HepG2 (cell line): ENCODE results near the gene CCDC88A. TPM values are rescaled to one million over a fixed set of nuclear protein-coding genes. Genes with fewer than 3 reads are reported as not detected.

ENCODE experiments used
- ATAC-seq: fragments of 200-7000 bp; cut with Tn5 transposase; 3 replicates; pipeline ENCODE4 v1.9.1; 2020; ENCODE audit warnings: mild to moderate bottlenecking, moderate library complexity
- BruUV-seq: library from RNA; stranded (reverse); fragments of 400-500 nt; replicated peaks from 2 replicates; lab custom pipeline; 2021; lab: Mats Ljungman, UMichigan
- CTCF ChIA-PET: fragments of 300-600 bp; formaldehyde crosslinking; extraction: SDS; loops from one replicate; lab custom pipeline; 2021; ENCODE audit warnings: low total read pairs, inconsistent platforms, low intra/inter-chr PET ratio; lab: Yijun Ruan, JAX
- POLR2A ChIA-PET: fragments of 350-600 bp; sonication (Branson Sonifier 250); formaldehyde crosslinking; loops from one replicate; lab custom pipeline; 2020; ENCODE audit warnings: antibody characterized with exemption, inconsistent platforms; lab: Yijun Ruan, JAX
- DNase-seq: peaks from one replicate; pipeline ENCODE4 v3.0.0-alpha.2; 2015; ENCODE audit warnings: low spot score
- FAIRE-seq: peaks from 3 replicates; lab custom pipeline; 2011; peaks lifted over from hg19 to GRCh38; lab: Jason Lieb, UNC
- H2AFZ ChIP-seq: one replicate; pipeline ENCODE4 v1.6.1; 2011; ENCODE audit warnings: low read length, inconsistent platforms
- H3K27ac ChIP-seq: fragments of 300-600 bp; 3 replicates; pipeline ENCODE4 v1.8.0; 2011; ENCODE audit warnings: mixed run types, mild to moderate bottlenecking, mixed read lengths, low read length, inconsistent platforms; ENCODE audit not compliant: insufficient read depth; ENCODE audit errors: extremely low read length
- H3K27me3 ChIP-seq, 2 experiments: fragments of 200-600 bp in 1 of 2; 2 replicates in 1 of 2; 3 replicates in 1 of 2; pipeline versions ENCODE4 v1.6.0 to v1.8.0; 2011; ENCODE audit warnings: low read length in 2 of 2, mild to moderate bottlenecking in 2 of 2, moderate library complexity in 2 of 2, inconsistent platforms in 1 of 2; ENCODE audit not compliant: insufficient read depth in 2 of 2, control insufficient read depth in 1 of 2
- H3K36me3 ChIP-seq, 2 experiments: fragments of 200-600 bp in 1 of 2; replicated peaks in 1 of 2; 2 replicates in 1 of 2; 3 replicates in 1 of 2; pipeline versions ENCODE4 v1.5.1 to v1.8.0; 2011; ENCODE audit warnings: low read length in 2 of 2, inconsistent platforms in 1 of 2; ENCODE audit not compliant: insufficient read depth in 2 of 2, control insufficient read depth in 1 of 2
- H3K4me1 ChIP-seq: 2 replicates; pipeline ENCODE4 v1.5.1; 2012; ENCODE audit warnings: low read length, inconsistent platforms; ENCODE audit not compliant: insufficient read depth
- H3K4me2 ChIP-seq: 2 replicates; pipeline ENCODE4 v1.6.0; 2011; ENCODE audit warnings: low read depth, low read length, inconsistent platforms
- H3K4me3 ChIP-seq, 3 experiments: fragments of 200-600 bp in 1 of 3; sonication (generic), shearing (Covaris generic) in 1 of 3; replicated peaks in 1 of 3; 2 replicates each; pipeline ENCODE4 v1.5.1; 2011 to 2016; ENCODE audit warnings: low read length in 3 of 3, inconsistent platforms in 2 of 3, low read depth in 2 of 3, mild to moderate bottlenecking in 2 of 3, control low read depth in 1 of 3, mixed read lengths in 1 of 3; ENCODE audit not compliant: insufficient read depth in 1 of 3
- H3K79me2 ChIP-seq: one replicate; pipeline ENCODE4 v1.6.1; 2011; ENCODE audit warnings: low read length, inconsistent platforms; ENCODE audit not compliant: insufficient read depth
- H3K9ac ChIP-seq: 2 replicates; pipeline ENCODE4 v1.6.0; 2011; ENCODE audit warnings: mild to moderate bottlenecking, low read depth, low read length, inconsistent platforms; ENCODE audit not compliant: insufficient read depth
- H3K9me3 ChIP-seq: 2 replicates; pipeline ENCODE4 v1.5.1; 2012; ENCODE audit warnings: mild to moderate bottlenecking, low read length
- H4K20me1 ChIP-seq: 2 replicates; pipeline ENCODE4 v1.6.0; 2011; ENCODE audit warnings: inconsistent platforms, mild to moderate bottlenecking, low read length, moderate library complexity; ENCODE audit not compliant: insufficient read depth
- ASH2L ChIP-seq: fragments of 300-600, 200-600 bp; sonication (generic); IDR thresholded peaks from 2 replicates; pipeline ENCODE4 v1.7.0; 2017; ENCODE audit warnings: low read depth, mild to moderate bottlenecking, moderate library complexity, mixed read lengths, low read length; ENCODE audit not compliant: insufficient read length
- CREB1 ChIP-seq, 2 experiments: fragments of 450-650 bp in 1 of 2; IDR thresholded peaks; 2 replicates each; pipeline ENCODE4 v1.6.1; 2016 to 2017; ENCODE audit warnings: control low read depth in 1 of 2, mild to moderate bottlenecking in 1 of 2, missing compliant biosample characterization in 1 of 2, missing genetic modification characterization in 1 of 2
- DNMT1 ChIP-seq: sonication (generic); formaldehyde crosslinking; IDR thresholded peaks from 2 replicates; pipeline ENCODE4 v1.5.1; 2020; ENCODE audit warnings: mild to moderate bottlenecking, missing genetic modification reagents
- JDP2 ChIP-seq: sonication (generic); formaldehyde crosslinking; IDR thresholded peaks from 2 replicates; pipeline ENCODE4 v1.8.1; 2022; ENCODE audit warnings: missing genetic modification reagents, borderline replicate concordance
- KLF11 ChIP-seq: IDR thresholded peaks from 2 replicates; pipeline ENCODE4 v1.6.1; 2016; ENCODE audit warnings: missing compliant biosample characterization
- MXI1 ChIP-seq: IDR thresholded peaks from 3 replicates; pipeline ENCODE4 v1.6.1; 2012; ENCODE audit warnings: low read depth, low read length, inconsistent platforms, borderline replicate concordance
- NFYB ChIP-seq: sonication (generic); formaldehyde crosslinking; IDR thresholded peaks from 2 replicates; pipeline ENCODE4 v1.4.0; 2020; ENCODE audit warnings: missing genetic modification reagents
- PCBP1 ChIP-seq: fragments of 200-400 bp; formaldehyde crosslinking; IDR thresholded peaks from 2 replicates; pipeline ENCODE4 v1.6.1; 2017; ENCODE audit warnings: mild to moderate bottlenecking, low read depth, low read length, borderline replicate concordance
- RXRA ChIP-seq: sonication (generic); formaldehyde crosslinking; IDR thresholded peaks from 2 replicates; pipeline ENCODE4 v1.5.1; 2020; ENCODE audit warnings: missing genetic modification reagents
- STAT5B ChIP-seq: sonication (generic); formaldehyde crosslinking; IDR thresholded peaks from 2 replicates; pipeline ENCODE4 v1.4.0; 2020; ENCODE audit warnings: missing genetic modification reagents
- WIZ ChIP-seq: sonication (generic); formaldehyde crosslinking; IDR thresholded peaks from 2 replicates; pipeline ENCODE4 v1.5.1; 2020; ENCODE audit warnings: mild to moderate bottlenecking, missing genetic modification reagents
- ZFP37 ChIP-seq: sonication (generic); formaldehyde crosslinking; IDR thresholded peaks from 2 replicates; pipeline ENCODE4 v1.4.0; 2020; ENCODE audit warnings: missing genetic modification reagents, borderline replicate concordance
- ZMYM2 ChIP-seq: sonication (generic); formaldehyde crosslinking; IDR thresholded peaks from 2 replicates; pipeline ENCODE4 v1.8.0; 2022; ENCODE audit warnings: mild to moderate bottlenecking, missing genetic modification reagents
- ZNF446 ChIP-seq: sonication (generic); formaldehyde crosslinking; IDR thresholded peaks from 2 replicates; pipeline ENCODE4 v1.5.0; 2020; ENCODE audit warnings: mild to moderate bottlenecking, missing genetic modification reagents
- ZNF75D ChIP-seq: sonication (generic); formaldehyde crosslinking; IDR thresholded peaks from 2 replicates; pipeline ENCODE4 v1.8.1; 2023; ENCODE audit warnings: missing genetic modification reagents, mild to moderate bottlenecking, borderline replicate concordance
- WGBS: methylation state at CpG from one replicate; pipeline ENCODE4 v1.1.6; 2017; ENCODE audit warnings: low lambda C conversion rate; 5-methylcytosine and 5-hydroxymethylcytosine counted together
- in situ Hi-C: cut with HindIII; loops from 2 replicates; pipeline ENCODE4 v1.10.0; 2017; ENCODE audit warnings: low pct_unique_long_range_greater_than_20kb; ENCODE audit not compliant: extremely low pct_ligation_motif_present
- intact Hi-C: fragments of 100-400 bp; cut with micrococcal nuclease; formaldehyde crosslinking; loops from one replicate; pipeline ENCODE4 v1.10.0; 2022; ENCODE audit not compliant: unreplicated experiment
- polyA plus RNA-seq, 8 experiments: library from polyadenylated mRNA; depleted of rRNA in 3 of 8; stranded (reverse) in 7 of 8; unstranded in 1 of 8; fragments of >200 nt; fragmentation: Illumina TruSeq in 4 of 8; extraction: Trizol in 4 of 8; gene quantifications; 2 replicates each; pipeline versions ENCODE4 v1.2.1 to v1.2.3, GENCODE V29; 2011 to 2016; ENCODE audit warnings: low read depth in 4 of 8, missing spikeins in 1 of 8, mixed read lengths in 1 of 8; ENCODE audit not compliant: insufficient read depth in 1 of 8
- total RNA-seq, 5 experiments: library from RNA; depleted of rRNA; stranded (reverse); fragments of >200 nt; fragmentation: Illumina TruSeq; extraction: Trizol; gene quantifications; 2 replicates each; pipeline ENCODE4 v1.2.3, GENCODE V29; 2016; ENCODE audit warnings: low read depth in 1 of 5
- TF ChIP-seq, protein P1 (sequence below): sonication (generic); formaldehyde crosslinking; IDR thresholded peaks from 2 replicates; pipeline ENCODE4 v1.4.0; 2020; ENCODE audit warnings: missing genetic modification reagents, mild to moderate bottlenecking, borderline replicate concordance
- TF ChIP-seq, protein P2 (sequence below): sonication (generic); formaldehyde crosslinking; IDR thresholded peaks from 2 replicates; pipeline ENCODE4 v1.5.0; 2020; ENCODE audit warnings: missing genetic modification reagents, mild to moderate bottlenecking, borderline replicate concordance
- TF ChIP-seq, protein P3 (sequence below): sonication (generic); formaldehyde crosslinking; IDR thresholded peaks from 2 replicates; pipeline ENCODE4 v1.5.1; 2020; ENCODE audit warnings: missing genetic modification reagents, mild to moderate bottlenecking, borderline replicate concordance

Gene CCDC88A
- total and polyA plus RNA-seq, 2 of the 13 experiments (the other 11 are each of a cell fraction or from before 2014, with no cell fraction given), result 43.2 to 84.1 TPM

DNA sequence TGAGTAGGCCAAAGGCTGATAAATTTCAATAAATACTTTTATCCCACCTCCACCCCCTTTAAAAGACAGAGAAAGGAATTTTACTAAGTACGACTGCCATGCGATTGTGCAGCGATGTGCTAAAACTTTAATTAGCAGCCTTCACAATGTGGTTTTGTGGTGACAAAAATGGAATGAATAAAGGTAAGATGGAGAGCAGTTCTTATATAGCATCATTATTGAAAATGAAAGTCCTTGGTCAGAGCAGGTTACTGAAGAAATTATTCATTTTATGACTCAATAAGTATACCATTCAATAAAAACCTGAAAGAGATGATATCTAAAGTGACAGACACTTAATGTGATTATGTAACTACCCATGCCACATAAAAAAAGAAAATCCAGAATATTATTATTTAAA, 117.4 kb downstream of the CCDC88A start:
- in situ Hi-C loops, result no loop called here

More for the DNA sequence above, 117.4 kb downstream of the CCDC88A start:
- H2AFZ ChIP-seq, result no peak overlapping the region
- ATAC-seq, result no peak
- no peaks in the 10 kb centered on the region for H3K27me3 ChIP-seq
- FAIRE-seq, result no peak
- H3K36me3 ChIP-seq, result peaks cover 7 to 38% of the 10 kb centered on the region in 2 experiments
- H3K4me3 ChIP-seq, result no peak overlapping the region
- intact Hi-C loops, result no loop called here
- no peak overlapping the region for H3K27ac ChIP-seq
- H4K20me1 ChIP-seq, result no peaks in the 10 kb centered on the region
- TF ChIP-seq, protein P1, sequence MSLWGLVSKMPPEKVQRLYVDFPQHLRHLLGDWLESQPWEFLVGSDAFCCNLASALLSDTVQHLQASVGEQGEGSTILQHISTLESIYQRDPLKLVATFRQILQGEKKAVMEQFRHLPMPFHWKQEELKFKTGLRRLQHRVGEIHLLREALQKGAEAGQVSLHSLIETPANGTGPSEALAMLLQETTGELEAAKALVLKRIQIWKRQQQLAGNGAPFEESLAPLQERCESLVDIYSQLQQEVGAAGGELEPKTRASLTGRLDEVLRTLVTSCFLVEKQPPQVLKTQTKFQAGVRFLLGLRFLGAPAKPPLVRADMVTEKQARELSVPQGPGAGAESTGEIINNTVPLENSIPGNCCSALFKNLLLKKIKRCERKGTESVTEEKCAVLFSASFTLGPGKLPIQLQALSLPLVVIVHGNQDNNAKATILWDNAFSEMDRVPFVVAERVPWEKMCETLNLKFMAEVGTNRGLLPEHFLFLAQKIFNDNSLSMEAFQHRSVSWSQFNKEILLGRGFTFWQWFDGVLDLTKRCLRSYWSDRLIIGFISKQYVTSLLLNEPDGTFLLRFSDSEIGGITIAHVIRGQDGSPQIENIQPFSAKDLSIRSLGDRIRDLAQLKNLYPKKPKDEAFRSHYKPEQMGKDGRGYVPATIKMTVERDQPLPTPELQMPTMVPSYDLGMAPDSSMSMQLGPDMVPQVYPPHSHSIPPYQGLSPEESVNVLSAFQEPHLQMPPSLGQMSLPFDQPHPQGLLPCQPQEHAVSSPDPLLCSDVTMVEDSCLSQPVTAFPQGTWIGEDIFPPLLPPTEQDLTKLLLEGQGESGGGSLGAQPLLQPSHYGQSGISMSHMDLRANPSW (CRISPR knock-in tag), result no peak
- no peak for TF ChIP-seq NFYB (CRISPR knock-in tag)
- TF ChIP-seq ASH2L, result no peak
- no peak for TF ChIP-seq RXRA (CRISPR knock-in tag)
- no peak for TF ChIP-seq JDP2 (CRISPR knock-in tag)
- TF ChIP-seq KLF11 (CRISPR knock-in tag), result no peak
- TF ChIP-seq ZFP37, result no peak
- no peak for TF ChIP-seq ZNF75D
- TF ChIP-seq WIZ, result no peak
- no peak for TF ChIP-seq CREB1 (IDR thresholded peaks at IDR 0.05)
- no peak for TF ChIP-seq CREB1 (CRISPR knock-in tag; IDR thresholded peaks at IDR 0.05)
- TF ChIP-seq, protein P2, sequence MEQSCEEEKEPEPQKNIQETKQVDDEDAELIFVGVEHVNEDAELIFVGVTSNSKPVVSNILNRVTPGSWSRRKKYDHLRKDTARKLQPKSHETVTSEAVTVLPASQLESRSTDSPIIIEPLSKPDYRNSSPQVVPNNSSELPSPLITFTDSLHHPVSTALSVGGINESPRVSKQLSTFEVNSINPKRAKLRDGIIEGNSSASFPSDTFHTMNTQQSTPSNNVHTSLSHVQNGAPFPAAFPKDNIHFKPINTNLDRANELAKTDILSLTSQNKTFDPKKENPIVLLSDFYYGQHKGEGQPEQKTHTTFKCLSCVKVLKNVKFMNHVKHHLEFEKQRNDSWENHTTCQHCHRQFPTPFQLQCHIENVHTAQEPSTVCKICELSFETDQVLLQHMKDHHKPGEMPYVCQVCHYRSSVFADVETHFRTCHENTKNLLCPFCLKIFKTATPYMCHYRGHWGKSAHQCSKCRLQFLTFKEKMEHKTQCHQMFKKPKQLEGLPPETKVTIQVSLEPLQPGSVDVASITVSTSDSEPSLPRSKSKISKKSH (CRISPR knock-in tag), result no peak
- no peak for TF ChIP-seq ZNF446
- TF ChIP-seq STAT5B (CRISPR knock-in tag), result no peak
- no peak for TF ChIP-seq MXI1
- no peak for TF ChIP-seq PCBP1
- TF ChIP-seq ZMYM2 (CRISPR knock-in tag), result no peak
- TF ChIP-seq, protein P3, sequence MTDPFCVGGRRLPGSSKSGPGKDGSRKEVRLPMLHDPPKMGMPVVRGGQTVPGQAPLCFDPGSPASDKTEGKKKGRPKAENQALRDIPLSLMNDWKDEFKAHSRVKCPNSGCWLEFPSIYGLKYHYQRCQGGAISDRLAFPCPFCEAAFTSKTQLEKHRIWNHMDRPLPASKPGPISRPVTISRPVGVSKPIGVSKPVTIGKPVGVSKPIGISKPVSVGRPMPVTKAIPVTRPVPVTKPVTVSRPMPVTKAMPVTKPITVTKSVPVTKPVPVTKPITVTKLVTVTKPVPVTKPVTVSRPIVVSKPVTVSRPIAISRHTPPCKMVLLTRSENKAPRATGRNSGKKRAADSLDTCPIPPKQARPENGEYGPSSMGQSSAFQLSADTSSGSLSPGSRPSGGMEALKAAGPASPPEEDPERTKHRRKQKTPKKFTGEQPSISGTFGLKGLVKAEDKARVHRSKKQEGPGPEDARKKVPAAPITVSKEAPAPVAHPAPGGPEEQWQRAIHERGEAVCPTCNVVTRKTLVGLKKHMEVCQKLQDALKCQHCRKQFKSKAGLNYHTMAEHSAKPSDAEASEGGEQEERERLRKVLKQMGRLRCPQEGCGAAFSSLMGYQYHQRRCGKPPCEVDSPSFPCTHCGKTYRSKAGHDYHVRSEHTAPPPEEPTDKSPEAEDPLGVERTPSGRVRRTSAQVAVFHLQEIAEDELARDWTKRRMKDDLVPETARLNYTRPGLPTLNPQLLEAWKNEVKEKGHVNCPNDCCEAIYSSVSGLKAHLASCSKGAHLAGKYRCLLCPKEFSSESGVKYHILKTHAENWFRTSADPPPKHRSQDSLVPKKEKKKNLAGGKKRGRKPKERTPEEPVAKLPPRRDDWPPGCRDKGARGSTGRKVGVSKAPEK (CRISPR knock-in tag), result no peak
- no peak for TF ChIP-seq DNMT1 (CRISPR knock-in tag)
- H3K4me2 ChIP-seq, result no peak overlapping the region
- no TSS peak for BruUV-seq
- POLR2A ChIA-PET, result no interaction called here
- CTCF ChIA-PET, result no interaction called here
- 98% methylated on average over 3 of the region's 3 CpGs for WGBS
- no peaks in the 10 kb centered on the region for H3K9me3 ChIP-seq
- no peak overlapping the region for H3K9ac ChIP-seq
- no peaks in the 10 kb centered on the region for H3K4me1 ChIP-seq
- H3K79me2 ChIP-seq, result no peaks in the 10 kb centered on the region
- no peak for DNase-seq
